Smooth muscle cell (in vitro differentiated cells): ENCODE results near the gene MAN1C1. TPM values are rescaled to one million over a fixed set of nuclear protein-coding genes. Genes with fewer than 3 reads are reported as not detected.
"Not testable (repeated sequence)": the region's sequence is repeated elsewhere in the genome, so short reads cannot be mapped to it uniquely, and the experiment has no call there.

ENCODE experiments used
- DNase-seq: peaks from one replicate; lab custom pipeline; 2025; ENCODE audit not compliant: unreplicated experiment; lab: John Stamatoyannopoulos, UW
- H2AFZ ChIP-seq: fragments of 200-600 bp; sonication (generic); 2 replicates; pipeline ENCODE4 v1.6.0; 2016; ENCODE audit warnings: antibody characterized with exemption, low read depth, mild to moderate bottlenecking
- H3F3A ChIP-seq: fragments of 200-600 bp; sonication (generic); 2 replicates; pipeline ENCODE4 v1.6.0; 2017; ENCODE audit warnings: antibody characterized with exemption, low read depth
- H3K27ac ChIP-seq: fragments of 200-600 bp; sonication (generic); 2 replicates; pipeline ENCODE4 v1.5.1; 2016; ENCODE audit warnings: low read depth, mild to moderate bottlenecking
- H3K27me3 ChIP-seq: fragments of 200-600 bp; sonication (generic); 2 replicates; pipeline ENCODE4 v1.6.1; 2016; ENCODE audit warnings: low read depth, mild to moderate bottlenecking
- H3K36me3 ChIP-seq: fragments of 200-600 bp; sonication (generic); 2 replicates; pipeline ENCODE4 v1.5.1; 2016; ENCODE audit warnings: low read depth
- H3K4me1 ChIP-seq: fragments of 200-600 bp; sonication (generic); 2 replicates; pipeline ENCODE4 v1.5.1; 2016; ENCODE audit warnings: low read depth
- H3K4me2 ChIP-seq: fragments of 200-600 bp; sonication (generic); 2 replicates; pipeline ENCODE4 v1.6.0; 2016; ENCODE audit warnings: mild to moderate bottlenecking
- H3K4me3 ChIP-seq: fragments of 200-600 bp; sonication (generic); 2 replicates; pipeline ENCODE4 v1.5.1; 2016; ENCODE audit warnings: mild to moderate bottlenecking
- H3K79me2 ChIP-seq: fragments of 200-600 bp; sonication (generic); 2 replicates; pipeline ENCODE4 v1.6.0; 2016; ENCODE audit warnings: low read depth, mild to moderate bottlenecking
- H3K9ac ChIP-seq: fragments of 200-600 bp; sonication (generic); 2 replicates; pipeline ENCODE4 v1.6.0; 2016; ENCODE audit warnings: low read depth
- H3K9me3 ChIP-seq: fragments of 200-600 bp; sonication (generic); replicated peaks from 2 replicates; pipeline ENCODE4 v1.5.1; 2016; ENCODE audit warnings: low read depth
- H4K20me1 ChIP-seq: fragments of 200-600 bp; sonication (generic); 2 replicates; pipeline ENCODE4 v1.6.0; 2016; ENCODE audit warnings: low read depth
- CTCF ChIP-seq: fragments of 200-600 bp; sonication (generic); IDR thresholded peaks from 2 replicates; pipeline ENCODE4 v1.5.1; 2017; ENCODE audit warnings: borderline replicate concordance, mild to moderate bottlenecking, antibody characterized with exemption; ENCODE audit not compliant: insufficient read depth, poor library complexity, severe bottlenecking
- WGBS: methylation state at CpG from one replicate; pipeline ENCODE4 v1.1.7; 2016; ENCODE audit warnings: low lambda C conversion rate; 5-methylcytosine and 5-hydroxymethylcytosine counted together
- polyA plus RNA-seq: library from polyadenylated mRNA; unstranded; fragments of >200 nt; fragmentation: Nextera tagmentation; extraction: Ambion mirVana; gene quantifications from 2 replicates; pipeline ENCODE4 v1.2.1, GENCODE V29; 2016
- total RNA-seq: library from RNA; depleted of rRNA; stranded (reverse); fragments of >200 nt; gene quantifications from 2 replicates; pipeline ENCODE4 v1.2.3, GENCODE V29; 2014

MAN1C1 gene
- total and polyA plus RNA-seq, 2 experiments from 2014 or later = 4.4 to 10.5 TPM

- Histone ChIP-seq H3K4me2 (peak overlapping the region; percentile 10), H4K20me1 (no peaks in the 10 kb centered on the region), H2AFZ (no peak overlapping the region), H3K27me3 (no peaks in the 10 kb centered on the region), H3F3A (no peaks in the 10 kb centered on the region), H3K9me3 (no peaks in the 10 kb centered on the region), H3K9ac (no peak overlapping the region), H3K36me3 (no peaks in the 10 kb centered on the region), H3K27ac (no peak overlapping the region), H3K4me1 (peaks cover 6% of the 10 kb centered on the region), H3K79me2 (no peaks in the 10 kb centered on the region), H3K4me3 (no peak overlapping the region)
- DNase-seq = no peak
- no peak for TF ChIP-seq CTCF
- WGBS = 52% methylated on average over 4 of the region's 4 CpGs
These were observed 13.2 kb downstream of the MAN1C1 start for GRCh38 chr1:25629836-25630235.

- H3F3A ChIP-seq = no peaks in the 10 kb centered on the region
- no peaks in the 10 kb centered on the region for H3K9me3 ChIP-seq
- WGBS = 94% methylated on average over 11 of the region's 11 CpGs
- H3K27ac ChIP-seq = no peak overlapping the region
- no peaks in the 10 kb centered on the region for H3K36me3 ChIP-seq
- no peak overlapping the region for H3K4me2 ChIP-seq
- H3K4me1 ChIP-seq = peaks cover 6% of the 10 kb centered on the region
- no peak overlapping the region for H3K4me3 ChIP-seq
- TF ChIP-seq CTCF = no peak
- DNase-seq = no peak
- H4K20me1 ChIP-seq = no peaks in the 10 kb centered on the region
- no peaks in the 10 kb centered on the region for H3K27me3 ChIP-seq
- no peak overlapping the region for H3K9ac ChIP-seq
- H3K79me2 ChIP-seq = no peaks in the 10 kb centered on the region
- no peak overlapping the region for H2AFZ ChIP-seq
These were observed 15.3 kb downstream of the MAN1C1 start for GRCh38 chr1:25631750-25632485.

- Histone ChIP-seq H3K4me1 (peaks cover 6% of the 10 kb centered on the region), H3K79me2 (no peaks in the 10 kb centered on the region), H3K4me2 (no peak overlapping the region), H3K9ac (no peak overlapping the region), H4K20me1 (no peaks in the 10 kb centered on the region), H3K27me3 (no peaks in the 10 kb centered on the region), H3K36me3 (no peaks in the 10 kb centered on the region), H3K9me3 (no peaks in the 10 kb centered on the region), H3K27ac (no peak overlapping the region), H3F3A (no peaks in the 10 kb centered on the region), H3K4me3 (no peak overlapping the region), H2AFZ (no peak overlapping the region)
- no peak for DNase-seq
- no peak for TF ChIP-seq CTCF
- WGBS = 96% methylated on average over 2 of the region's 2 CpGs
These were observed 17.5 kb downstream of the MAN1C1 start for GRCh38 chr1:25634066-25634465.

GRCh38 chr1:25634896-25635295 lies 18.3 kb downstream of the MAN1C1 start:
- Histone ChIP-seq H3K27me3 (no peaks in the 10 kb centered on the region), H3K4me3 (no peak overlapping the region), H3K27ac (no peak overlapping the region), H3K4me2 (no peak overlapping the region), H2AFZ (no peak overlapping the region), H3K9ac (no peak overlapping the region), H3F3A (no peaks in the 10 kb centered on the region), H3K36me3 (no peaks in the 10 kb centered on the region), H3K4me1 (peaks cover 3% of the 10 kb centered on the region), H3K79me2 (no peaks in the 10 kb centered on the region), H4K20me1 (no peaks in the 10 kb centered on the region), H3K9me3 (no peaks in the 10 kb centered on the region)
- no peak for TF ChIP-seq CTCF
- 93% methylated on average over 2 of the region's 2 CpGs for WGBS
- no peak for DNase-seq

- H3K4me1 ChIP-seq, H3K9ac ChIP-seq, H4K20me1 ChIP-seq, H3K27ac ChIP-seq, H3K36me3 ChIP-seq, H3K27me3 ChIP-seq, DNase-seq, H3K79me2 ChIP-seq, H3K4me2 ChIP-seq, H3K9me3 ChIP-seq, H3K4me3 ChIP-seq, H3F3A ChIP-seq, H2AFZ ChIP-seq: not testable (repeated sequence)
- WGBS = 92% methylated on average over 7 of the region's 7 CpGs
These were observed 19.6 kb downstream of the MAN1C1 start for GRCh38 chr1:25636141-25636540.
